SK-N-SH treated with all-trans-retinoic acid at 6 μM for 48 hours (cell line): ENCODE data around the gene CASP9.
"Not testable (repeated sequence)": the region's sequence is repeated elsewhere in the genome, so short reads cannot be mapped to it uniquely, and the experiment has no call there.

ENCODE experiments used
- ATAC-seq: fragments of 200-7000 bp; cut with Tn5 transposase; 3 replicates; pipeline ENCODE4 v1.9.1; 2020; ENCODE audit warnings: mild to moderate bottlenecking, moderate library complexity
- ARNTL ChIP-seq: fragments of 450-650 bp; formaldehyde crosslinking; IDR thresholded peaks from 2 replicates; pipeline ENCODE4 v1.5.0; 2020; ENCODE audit warnings: low read depth, mild to moderate bottlenecking, moderate library complexity, borderline replicate concordance
- CSDC2 ChIP-seq: fragments of 250-450 bp; sonication (Bioruptor Pico); IDR thresholded peaks from 2 replicates; pipeline ENCODE4 v1.5.0; 2020; ENCODE audit warnings: mild to moderate bottlenecking, moderate library complexity
- ESRRG ChIP-seq: fragments of 250-450 bp; sonication (Bioruptor Pico); IDR thresholded peaks from 2 replicates; pipeline ENCODE4 v1.6.1; 2021; ENCODE audit warnings: mild to moderate bottlenecking
- ISL1 ChIP-seq: fragments of 250-450 bp; sonication (Bioruptor Pico); IDR thresholded peaks from 2 replicates; pipeline ENCODE4 v2.1.2; 2022; ENCODE audit warnings: mild to moderate bottlenecking, moderate library complexity
- OSR1 ChIP-seq: fragments of 250-450 bp; sonication (Bioruptor Pico); IDR thresholded peaks from 2 replicates; pipeline ENCODE4 v1.8.0; 2022; ENCODE audit warnings: moderate library complexity, mild to moderate bottlenecking, inconsistent platforms
- PATZ1 ChIP-seq: fragments of 250-450 bp; sonication (Bioruptor Pico); IDR thresholded peaks from 2 replicates; pipeline ENCODE4 v1.8.0; 2020; ENCODE audit warnings: mild to moderate bottlenecking, moderate library complexity, borderline replicate concordance
- PPARA ChIP-seq: fragments of 250-450 bp; sonication (Bioruptor Pico); IDR thresholded peaks from 2 replicates; pipeline ENCODE4 v1.5.0; 2020; ENCODE audit warnings: mild to moderate bottlenecking, borderline replicate concordance
- SNAI2 ChIP-seq: fragments of 250-450 bp; sonication (Bioruptor Pico); IDR thresholded peaks from 2 replicates; pipeline ENCODE4 v1.5.0; 2020; ENCODE audit warnings: mild to moderate bottlenecking, moderate library complexity
- TCF4 ChIP-seq: fragments of 250-450 bp; sonication (Bioruptor Pico); IDR thresholded peaks from 2 replicates; pipeline ENCODE4 v1.8.0; 2021; ENCODE audit warnings: mild to moderate bottlenecking, moderate library complexity, borderline replicate concordance
- TOX ChIP-seq: fragments of 250-450 bp; sonication (Bioruptor Pico); IDR thresholded peaks from 2 replicates; pipeline ENCODE4 v1.8.0; 2021; ENCODE audit warnings: mild to moderate bottlenecking, moderate library complexity, borderline replicate concordance
- TSHZ2 ChIP-seq: fragments of 250-450 bp; sonication (Bioruptor Pico); IDR thresholded peaks from 2 replicates; pipeline ENCODE4 v1.5.0; 2020; ENCODE audit warnings: mild to moderate bottlenecking, moderate library complexity
- ZC3H10 ChIP-seq: fragments of 250-450 bp; sonication (Bioruptor Pico); IDR thresholded peaks from 2 replicates; pipeline ENCODE4 v1.5.1; 2021; ENCODE audit warnings: mild to moderate bottlenecking, moderate library complexity
- ZFP3 ChIP-seq: fragments of 250-450 bp; sonication (Bioruptor Pico); IDR thresholded peaks from 2 replicates; pipeline ENCODE4 v1.5.0; 2020; ENCODE audit warnings: mild to moderate bottlenecking, moderate library complexity
- ZFP30 ChIP-seq: fragments of 450-650 bp; formaldehyde crosslinking; IDR thresholded peaks from 2 replicates; pipeline ENCODE4 v1.5.0; 2022; ENCODE audit warnings: mild to moderate bottlenecking, moderate library complexity
- ZNF565 ChIP-seq: fragments of 450-650 bp; formaldehyde crosslinking; conservative IDR thresholded peaks from 2 replicates; pipeline ENCODE4 v1.5.0; 2020; ENCODE audit warnings: low read depth, mild to moderate bottlenecking, moderate library complexity
- ZNF8 ChIP-seq: fragments of 450-650 bp; formaldehyde crosslinking; IDR thresholded peaks from 2 replicates; pipeline ENCODE4 v1.5.0; 2020; ENCODE audit warnings: mild to moderate bottlenecking, moderate library complexity
- TF ChIP-seq, protein P1 (sequence below): fragments of 250-450 bp; sonication (Bioruptor Pico); IDR thresholded peaks from 2 replicates; pipeline ENCODE4 v1.8.0; 2021; ENCODE audit warnings: low read depth, mild to moderate bottlenecking, moderate library complexity, borderline replicate concordance
- TF ChIP-seq, protein P2 (sequence below): fragments of 250-450 bp; sonication (Bioruptor Pico); IDR thresholded peaks from 2 replicates; pipeline ENCODE4 v1.5.1; 2020; ENCODE audit warnings: low read depth, mild to moderate bottlenecking, moderate library complexity

Gene CASP9

GRCh38 chr1:15524283-15525049 is 451 bp upstream of the CASP9 start (continued):
- TF ChIP-seq ZNF565 (CRISPR knock-in tag): no peak
- TF ChIP-seq ZFP30 (CRISPR knock-in tag): no peak

DNA sequence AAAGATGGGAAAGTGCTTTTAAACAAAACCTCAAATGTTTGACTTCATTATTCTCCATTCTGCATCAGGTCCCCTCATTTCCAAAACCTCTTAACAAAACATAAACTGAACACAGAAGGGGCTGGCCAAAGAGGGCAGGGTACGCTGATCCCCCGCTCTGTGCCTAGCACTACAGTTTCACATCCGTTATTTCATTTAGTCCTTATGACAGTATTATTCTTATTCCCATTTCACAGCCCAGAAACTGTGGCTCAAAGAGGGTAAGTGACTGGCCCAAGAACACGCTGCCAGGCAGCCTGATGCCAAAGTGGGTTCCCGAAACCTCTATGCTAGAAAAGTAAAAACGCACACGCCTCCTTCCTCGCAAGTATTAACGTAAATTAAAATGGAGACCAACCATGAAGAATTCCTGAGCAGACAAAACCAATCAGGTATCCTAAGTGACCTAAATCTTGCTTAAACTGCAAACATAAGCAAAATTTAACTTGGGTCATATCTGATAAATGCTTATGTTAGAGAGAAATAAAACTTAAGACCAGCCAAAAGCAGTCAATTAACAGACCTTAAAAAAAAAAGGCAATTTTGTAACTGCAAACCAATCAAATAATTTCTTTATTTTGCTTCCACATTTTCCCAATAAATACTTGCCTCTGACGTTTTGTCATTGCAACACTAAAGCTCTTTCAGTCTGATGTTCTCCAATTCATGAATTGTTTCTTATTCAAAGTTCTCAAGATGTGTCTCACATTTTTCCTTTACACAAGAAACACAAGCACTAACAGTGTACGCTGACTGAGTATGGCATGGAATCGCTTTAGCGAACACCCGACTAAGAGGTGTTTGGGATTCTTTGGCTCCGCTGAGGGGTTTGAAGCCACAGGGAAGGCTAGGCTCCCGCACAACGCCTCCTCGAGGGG is 653 bp downstream of the CASP9 start:
- ATAC-seq: peak; percentile 5
- TF ChIP-seq, protein P1, sequence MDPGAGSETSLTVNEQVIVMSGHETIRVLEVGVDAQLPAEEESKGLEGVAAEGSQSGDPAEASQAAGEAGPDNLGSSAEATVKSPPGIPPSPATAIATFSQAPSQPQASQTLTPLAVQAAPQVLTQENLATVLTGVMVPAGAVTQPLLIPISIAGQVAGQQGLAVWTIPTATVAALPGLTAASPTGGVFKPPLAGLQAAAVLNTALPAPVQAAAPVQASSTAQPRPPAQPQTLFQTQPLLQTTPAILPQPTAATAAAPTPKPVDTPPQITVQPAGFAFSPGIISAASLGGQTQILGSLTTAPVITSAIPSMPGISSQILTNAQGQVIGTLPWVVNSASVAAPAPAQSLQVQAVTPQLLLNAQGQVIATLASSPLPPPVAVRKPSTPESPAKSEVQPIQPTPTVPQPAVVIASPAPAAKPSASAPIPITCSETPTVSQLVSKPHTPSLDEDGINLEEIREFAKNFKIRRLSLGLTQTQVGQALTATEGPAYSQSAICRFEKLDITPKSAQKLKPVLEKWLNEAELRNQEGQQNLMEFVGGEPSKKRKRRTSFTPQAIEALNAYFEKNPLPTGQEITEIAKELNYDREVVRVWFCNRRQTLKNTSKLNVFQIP (CRISPR knock-in tag): no peak
- no peak for TF ChIP-seq PPARA (CRISPR knock-in tag)
- TF ChIP-seq TOX (CRISPR knock-in tag): no peak
- TF ChIP-seq PATZ1 (CRISPR knock-in tag): no peak
- TF ChIP-seq TCF4 (CRISPR knock-in tag): no peak
- TF ChIP-seq CSDC2 (CRISPR knock-in tag): no peak
- no peak for TF ChIP-seq ZFP30 (CRISPR knock-in tag)
- no peak for TF ChIP-seq ZNF8 (CRISPR knock-in tag)
- TF ChIP-seq ESRRG (CRISPR knock-in tag): no peak
- no peak for TF ChIP-seq ZNF565 (CRISPR knock-in tag)

- ATAC-seq: no peak
- TF ChIP-seq, protein P2, sequence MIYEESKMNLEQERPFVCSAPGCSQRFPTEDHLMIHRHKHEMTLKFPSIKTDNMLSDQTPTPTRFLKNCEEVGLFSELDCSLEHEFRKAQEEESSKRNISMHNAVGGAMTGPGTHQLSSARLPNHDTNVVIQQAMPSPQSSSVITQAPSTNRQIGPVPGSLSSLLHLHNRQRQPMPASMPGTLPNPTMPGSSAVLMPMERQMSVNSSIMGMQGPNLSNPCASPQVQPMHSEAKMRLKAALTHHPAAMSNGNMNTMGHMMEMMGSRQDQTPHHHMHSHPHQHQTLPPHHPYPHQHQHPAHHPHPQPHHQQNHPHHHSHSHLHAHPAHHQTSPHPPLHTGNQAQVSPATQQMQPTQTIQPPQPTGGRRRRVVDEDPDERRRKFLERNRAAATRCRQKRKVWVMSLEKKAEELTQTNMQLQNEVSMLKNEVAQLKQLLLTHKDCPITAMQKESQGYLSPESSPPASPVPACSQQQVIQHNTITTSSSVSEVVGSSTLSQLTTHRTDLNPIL (CRISPR knock-in tag): no peak
- no peak for TF ChIP-seq ISL1 (CRISPR knock-in tag)
- no peak for TF ChIP-seq PATZ1 (CRISPR knock-in tag)
- TF ChIP-seq TSHZ2 (CRISPR knock-in tag): no peak
- no peak for TF ChIP-seq PPARA (CRISPR knock-in tag)
- TF ChIP-seq, protein P1 (CRISPR knock-in tag): no peak
- no peak for TF ChIP-seq OSR1 (CRISPR knock-in tag)
- TF ChIP-seq SNAI2 (CRISPR knock-in tag): no peak
- TF ChIP-seq ZFP3 (CRISPR knock-in tag): no peak
- TF ChIP-seq ESRRG (CRISPR knock-in tag): no peak
- TF ChIP-seq ARNTL: no peak
- TF ChIP-seq ZC3H10 (CRISPR knock-in tag): no peak
- TF ChIP-seq ZNF8 (CRISPR knock-in tag): no peak
Observed at GRCh38 chr1:15522551-15522950, 1.5 kb downstream of the CASP9 start.

DNA sequence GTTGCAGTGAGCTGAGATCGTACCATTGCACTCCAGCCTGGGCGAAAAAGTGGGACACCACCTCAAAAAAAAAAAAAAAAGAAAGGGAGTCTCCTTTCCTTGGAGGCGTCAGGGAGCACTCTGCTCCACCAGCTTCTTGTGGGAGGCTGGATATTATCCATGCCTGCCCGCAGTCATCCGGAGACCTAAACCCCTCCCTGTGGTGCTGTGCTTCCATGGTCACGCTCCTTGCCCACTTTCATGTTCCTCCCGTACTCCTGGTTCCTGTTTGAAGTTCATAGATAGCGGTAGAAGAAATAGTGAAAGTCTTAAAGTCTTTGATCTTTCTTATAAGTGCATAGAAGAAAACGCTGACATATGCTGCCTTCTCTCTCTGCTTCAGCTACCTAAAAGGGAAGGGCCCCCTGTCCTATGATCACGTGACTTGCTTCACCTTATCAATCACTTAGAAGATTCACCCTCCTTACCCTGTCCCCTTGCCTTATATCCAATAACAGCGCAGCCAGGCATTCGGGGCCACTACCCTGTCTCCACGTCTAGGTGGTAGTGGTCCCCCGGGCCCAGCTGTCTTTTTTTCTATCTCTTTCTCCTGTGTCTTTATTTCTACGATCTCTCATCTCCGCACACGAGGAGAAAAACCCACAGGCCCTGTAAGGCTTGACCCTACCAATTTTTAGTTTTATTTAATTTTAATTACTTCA is 2.7 kb downstream of the CASP9 start:
- not testable (repeated sequence) for ATAC-seq
